Measurements from ENCODE around the gene NUCKS1.
A peak's percentile ranks its signal among the peaks of the same experiment; 100 is the strongest.

Gene NUCKS1

DNA sequence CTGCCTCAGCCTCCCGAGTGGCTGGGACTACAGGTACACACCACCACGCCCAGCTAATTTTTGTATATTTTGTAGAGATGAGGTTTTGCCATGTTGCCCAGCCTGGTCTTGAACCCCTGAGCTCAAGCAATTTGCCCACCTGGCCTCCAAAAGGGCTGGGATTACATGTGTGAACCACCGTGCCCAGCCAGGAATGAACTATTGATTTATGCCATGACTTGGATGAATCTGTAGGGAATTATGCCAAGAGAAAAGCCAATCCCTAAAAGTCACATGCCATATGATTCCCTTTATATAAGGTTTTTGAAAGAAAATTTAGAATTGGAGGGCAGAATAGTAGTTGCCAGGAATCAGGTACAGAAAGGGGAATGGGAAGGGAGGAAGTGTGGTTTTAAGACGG, 50.6 kb downstream of the NUCKS1 start:
- no peak for DNase-seq (ENCODE audit: low spot score)

DNA sequence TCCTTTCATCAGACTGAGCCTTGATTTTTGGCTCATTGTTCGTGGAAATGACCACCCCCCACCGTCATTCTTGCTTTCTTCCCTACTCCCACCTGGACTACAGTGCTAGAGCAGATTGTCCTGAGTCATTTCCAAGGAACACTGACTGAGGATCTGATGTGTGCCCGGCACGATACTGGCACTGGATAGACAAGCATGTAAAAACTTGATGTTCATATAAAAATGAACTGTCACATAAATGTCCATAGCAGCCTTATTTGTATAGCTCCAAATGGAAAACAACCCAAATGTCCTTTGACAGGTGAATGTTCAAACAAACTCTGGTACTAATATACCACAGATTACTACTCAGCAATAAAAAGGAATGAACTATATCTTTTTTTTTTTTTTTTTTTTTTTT, 51.1 kb downstream of the NUCKS1 start:
- no peak for DNase-seq (ENCODE audit: low spot score)

GRCh38 chr1:205693421-205693991, 56.5 kb downstream of the NUCKS1 start:
- no peak for DNase-seq (ENCODE audit: low spot score)

DNA sequence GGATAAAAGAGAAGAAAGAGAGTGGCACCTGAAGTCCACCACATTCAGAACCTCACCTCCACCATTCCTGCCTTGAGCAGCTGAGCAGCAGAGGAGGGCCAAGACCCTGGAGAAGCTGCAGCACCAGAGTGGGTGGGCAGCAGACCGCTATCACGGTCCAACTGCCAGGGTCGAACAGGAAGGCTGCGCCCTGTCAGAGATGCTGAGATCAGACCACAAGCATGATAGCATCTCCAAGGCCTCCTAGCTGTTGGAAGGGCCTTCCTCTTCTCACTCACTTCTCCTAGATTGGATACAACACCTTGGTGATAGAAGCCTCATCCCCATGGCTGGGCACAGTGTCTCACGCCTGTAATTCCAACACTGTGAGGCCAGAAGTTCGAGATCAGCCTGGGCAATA, 57.6 kb downstream of the NUCKS1 start:
- DNase-seq (ENCODE audit: low spot score), result no peak

GRCh38 chr1:205690122-205690756, 59.7 kb downstream of the NUCKS1 start:
- no peak for DNase-seq (ENCODE audit: low spot score)

DNA sequence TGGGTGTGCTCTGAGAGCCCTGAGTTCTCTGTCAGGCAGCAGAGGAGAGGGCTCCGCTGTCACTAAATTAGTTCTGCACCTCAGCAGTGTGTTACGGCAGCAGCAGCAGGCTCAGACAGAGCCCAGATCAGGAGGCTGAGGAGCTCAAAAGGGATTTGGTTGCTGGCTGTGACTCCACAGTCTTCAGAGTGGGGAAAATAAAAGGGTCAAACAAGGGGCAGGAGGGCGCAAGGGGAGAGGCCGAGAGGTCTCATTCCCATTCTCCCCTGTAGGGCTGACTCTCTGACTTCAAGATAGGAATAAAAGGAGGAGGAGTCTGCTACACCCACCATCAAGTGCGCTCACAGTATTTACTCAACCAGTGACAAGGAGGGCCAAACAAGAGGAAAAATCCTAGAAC, 60.5 kb downstream of the NUCKS1 start:
- no peak for DNase-seq (ENCODE audit: low spot score)

- no peak for DNase-seq (ENCODE audit: low spot score)
Observed at GRCh38 chr1:205688171-205689080, 61.6 kb downstream of the NUCKS1 start.

DNA sequence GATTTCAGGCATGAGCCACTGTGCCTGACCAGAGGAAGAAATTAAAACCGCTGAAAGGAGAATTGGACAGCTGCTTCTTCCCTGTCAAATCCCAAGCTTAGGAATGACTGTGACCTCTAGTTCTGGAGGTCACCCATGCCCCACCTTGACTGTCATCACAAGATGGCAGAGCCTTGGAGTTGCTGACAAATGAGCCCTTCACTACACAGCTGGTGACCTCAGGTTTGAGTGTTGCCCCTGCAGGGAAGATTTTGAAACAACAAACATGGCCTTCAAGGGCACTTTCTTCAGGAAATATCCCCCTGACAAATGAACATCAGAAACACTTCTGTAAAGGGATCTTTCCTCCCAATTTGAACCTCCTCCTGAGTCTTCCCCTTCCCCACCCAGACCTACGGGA, 62.7 kb downstream of the NUCKS1 start:
- no peak for DNase-seq (ENCODE audit: low spot score)

- DNase-seq (ENCODE audit: low spot score), result no peak
Observed at GRCh38 chr1:205681364-205681763, 68.6 kb downstream of the NUCKS1 start.

- DNase-seq (ENCODE audit: low spot score), result peak; percentile 36
Observed at GRCh38 chr1:205680073-205680851, 69.7 kb downstream of the NUCKS1 start, which contains the start of gene SLC45A3. SLC45A3 (minus strand) TSS chr1:205680509; CDS start chr1:205664656, 15,853 bp downstream.

DNA sequence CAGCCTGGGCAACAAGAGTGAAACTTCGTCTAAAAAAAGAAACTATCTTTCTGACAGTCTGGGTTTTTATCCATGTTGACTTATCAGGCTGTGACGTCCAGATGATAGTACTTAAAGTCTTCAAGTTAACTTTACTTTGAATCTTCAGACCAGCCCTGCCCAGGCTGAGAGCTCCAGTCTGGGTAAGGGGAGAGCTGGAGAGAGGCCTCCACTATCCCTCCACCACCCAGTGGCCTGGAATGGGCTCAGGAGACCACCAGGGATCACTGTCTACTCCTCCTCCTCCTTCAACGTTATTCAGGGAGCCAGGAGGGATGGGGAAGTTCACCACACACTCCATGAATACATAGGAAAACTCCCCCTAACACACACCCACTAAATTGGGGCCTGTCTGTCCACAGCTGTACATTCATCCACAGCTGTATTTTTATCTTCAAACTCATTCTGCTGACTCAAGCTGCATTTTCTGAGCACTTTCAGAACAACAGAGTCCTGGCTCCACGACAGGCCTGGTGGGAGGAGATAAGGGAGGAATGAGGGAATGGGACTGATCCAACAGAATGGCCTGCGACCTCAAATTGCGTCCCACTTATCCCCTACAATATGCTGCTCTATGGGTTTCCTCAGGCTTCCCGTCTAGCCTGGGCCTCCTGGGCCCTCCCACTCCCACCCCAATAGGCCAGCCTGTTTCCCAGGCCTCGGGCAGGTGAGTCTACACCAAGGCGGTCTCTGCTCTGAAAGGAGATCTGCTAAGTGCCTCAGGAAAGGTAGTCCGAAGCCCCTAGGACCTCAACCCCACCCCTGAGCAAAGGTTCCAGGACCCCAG, 71.5 kb downstream of the NUCKS1 start:
- DNase-seq (ENCODE audit: low spot score), result peak; percentile 23

DNA sequence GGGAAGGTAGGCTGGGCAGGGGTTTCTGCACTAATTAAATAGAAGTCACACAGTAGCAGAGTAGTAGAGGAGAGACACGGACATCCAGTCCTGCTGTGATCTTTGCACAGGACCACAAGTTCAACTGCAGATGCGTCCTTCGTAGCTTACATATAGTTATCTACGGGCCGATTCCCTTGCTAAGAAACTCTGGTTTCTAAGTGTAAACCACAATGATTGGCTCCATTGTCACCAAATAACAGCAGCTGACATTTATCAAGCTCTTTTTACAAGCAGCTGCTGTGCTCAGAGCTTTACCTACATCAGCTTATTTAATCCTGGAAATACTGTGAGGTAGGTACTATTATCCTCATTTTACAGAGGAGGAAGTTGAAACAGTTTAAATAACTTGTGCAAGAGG, 72.8 kb downstream of the NUCKS1 start:
- no peak for DNase-seq (ENCODE audit: low spot score)

GRCh38 chr1:205676597-205676996, 73.4 kb downstream of the NUCKS1 start:
- DNase-seq (ENCODE audit: low spot score), result no peak

DNA sequence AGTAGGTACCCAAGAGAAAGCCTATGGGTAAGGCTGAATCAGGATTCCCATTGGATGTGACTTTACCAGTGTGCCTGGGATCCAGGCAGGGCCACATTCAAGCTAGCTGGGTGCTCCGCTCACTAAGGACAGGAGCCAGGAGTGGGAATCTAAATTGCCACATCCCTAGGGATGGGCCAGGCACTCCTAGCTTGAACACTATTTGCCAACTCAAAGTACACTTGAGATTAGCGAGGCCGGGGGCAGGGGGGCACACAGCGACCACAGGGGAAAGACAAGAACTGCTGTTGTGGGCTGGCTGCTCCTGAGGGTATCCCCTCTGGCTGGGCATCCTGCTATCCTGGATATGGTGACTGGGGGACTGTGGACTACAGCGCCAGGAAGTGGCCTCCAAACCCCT, 74.0 kb downstream of the NUCKS1 start:
- no peak for DNase-seq (ENCODE audit: low spot score)

DNA sequence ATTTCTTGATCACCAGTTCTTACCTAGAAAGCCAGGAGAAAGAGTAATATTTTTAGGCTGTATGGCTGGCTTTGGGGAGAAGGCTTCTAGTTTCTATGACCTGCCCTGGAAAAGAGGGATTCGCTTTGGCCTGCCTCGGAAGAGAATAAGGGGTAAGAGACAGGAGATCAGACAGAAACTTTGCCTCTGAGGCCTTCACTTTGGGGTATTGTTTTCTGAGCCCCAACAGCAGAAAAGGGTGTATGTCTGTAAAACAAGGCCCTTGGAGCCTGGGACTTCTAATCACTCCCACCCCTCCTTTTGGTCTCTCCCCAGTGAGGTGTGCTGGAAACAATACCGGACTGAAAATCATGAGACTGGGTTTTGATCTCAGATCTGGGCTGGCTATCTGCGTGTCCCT, 74.7 kb downstream of the NUCKS1 start:
- no peak for DNase-seq (ENCODE audit: low spot score)

- DNase-seq (ENCODE audit: low spot score), result no peak
Observed at GRCh38 chr1:205672970-205673369, 77.0 kb downstream of the NUCKS1 start.

- no peak for DNase-seq (ENCODE audit: low spot score)
Observed at GRCh38 chr1:205672395-205672889, 77.5 kb downstream of the NUCKS1 start.

DNA sequence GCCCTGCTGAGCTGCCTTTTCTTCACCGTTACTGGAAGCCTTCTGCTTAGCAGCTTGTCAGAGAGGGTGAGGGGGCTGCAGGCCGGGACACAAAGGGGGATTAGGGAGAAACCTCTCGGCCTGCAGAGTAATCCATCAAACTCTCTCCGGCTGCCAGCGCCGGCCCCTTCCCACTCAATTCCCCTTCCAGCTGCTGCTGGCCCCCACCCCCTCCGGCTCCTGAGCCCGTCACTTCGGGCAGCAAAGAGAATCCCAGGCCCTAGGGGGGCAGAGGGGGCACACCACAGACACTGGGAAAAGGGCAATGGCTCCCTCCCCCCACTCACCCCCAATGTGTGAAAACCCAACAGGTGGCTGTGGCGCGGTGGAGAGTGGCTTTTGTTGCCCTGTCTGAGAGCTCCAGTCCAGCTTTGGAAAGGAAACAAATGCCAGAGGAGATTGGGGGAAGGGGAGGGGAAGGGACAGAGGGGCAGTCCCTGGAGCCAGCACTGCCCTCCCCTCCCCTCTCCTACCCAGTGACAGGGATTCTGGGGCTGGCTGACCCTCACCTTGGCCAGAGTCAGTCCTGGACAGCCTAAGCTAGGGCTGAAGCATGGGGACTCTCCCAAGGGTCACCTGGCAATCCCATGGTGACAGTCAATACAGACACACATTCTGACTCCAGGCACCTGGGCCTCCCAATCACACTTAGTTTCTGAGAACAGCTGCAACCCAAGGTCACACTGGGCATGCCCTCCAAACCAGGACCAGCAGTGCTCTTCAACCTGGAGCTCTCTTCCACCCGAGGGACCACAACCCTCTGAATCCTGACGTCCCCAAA, 79.2 kb downstream of the NUCKS1 start:
- DNase-seq (ENCODE audit: low spot score), result no peak

DNA sequence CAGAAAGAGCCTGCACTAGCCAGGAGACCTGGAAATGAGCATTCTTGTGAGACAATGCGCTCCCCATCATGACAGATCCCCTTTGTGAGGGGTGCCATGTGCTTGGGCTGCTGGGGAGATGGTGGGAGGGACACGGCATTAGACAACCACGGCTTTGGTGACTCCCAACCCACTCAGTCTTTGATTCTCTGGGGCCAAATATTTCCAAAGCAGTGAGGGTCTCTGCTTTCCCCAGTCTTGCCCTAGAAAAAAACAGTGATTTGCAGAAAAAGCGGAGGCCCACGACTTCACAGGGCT, 79.9 kb downstream of the NUCKS1 start:
- no peak for DNase-seq (ENCODE audit: low spot score)

GRCh38 chr1:205669341-205670149, 80.4 kb downstream of the NUCKS1 start:
- no peak for DNase-seq (ENCODE audit: low spot score)
